ENCODE measurements around the gene FAAH.

DNA sequence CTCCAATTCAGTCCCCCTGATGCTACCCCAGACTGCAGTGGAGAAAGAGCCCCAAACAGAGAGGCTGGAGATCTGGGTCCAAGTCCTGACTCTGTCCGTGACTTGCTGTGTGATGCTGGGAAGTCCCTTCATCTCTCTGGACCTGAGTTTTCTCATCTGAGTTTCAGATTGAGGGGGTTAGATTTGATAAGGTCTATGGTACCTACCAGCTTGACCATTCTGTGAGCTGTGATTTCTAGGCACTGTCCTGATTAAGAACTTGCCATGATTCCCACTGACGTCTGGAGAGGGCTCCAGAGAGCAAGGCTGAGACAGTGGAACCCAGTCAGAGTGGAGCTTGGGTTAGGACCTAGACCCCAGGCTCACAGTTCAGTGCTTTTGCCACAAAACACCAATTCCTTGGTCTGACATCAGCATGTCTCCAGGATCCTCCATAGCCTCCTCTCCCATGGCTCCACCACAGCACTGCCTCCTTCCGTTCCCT, 51.7 kb downstream of the FAAH start:
- peak in 1 of 2 donors; percentile 23 for TF ChIP-seq CTCF (conservative IDR thresholded peaks at IDR 0.05 in 1 of 2, IDR thresholded peaks at IDR 0.05 in 1 of 2; ENCODE audit: low read depth in 1 of 2, low read length in 2 of 2)
- no peak for TF ChIP-seq EZH2 (IDR thresholded peaks at IDR 0.05; ENCODE audit: low read length, missing control alignments)
